ENCODE results near the gene MIXL1.
A peak's percentile ranks its signal among the peaks of the same experiment; 100 is the strongest.

Gene MIXL1

DNA sequence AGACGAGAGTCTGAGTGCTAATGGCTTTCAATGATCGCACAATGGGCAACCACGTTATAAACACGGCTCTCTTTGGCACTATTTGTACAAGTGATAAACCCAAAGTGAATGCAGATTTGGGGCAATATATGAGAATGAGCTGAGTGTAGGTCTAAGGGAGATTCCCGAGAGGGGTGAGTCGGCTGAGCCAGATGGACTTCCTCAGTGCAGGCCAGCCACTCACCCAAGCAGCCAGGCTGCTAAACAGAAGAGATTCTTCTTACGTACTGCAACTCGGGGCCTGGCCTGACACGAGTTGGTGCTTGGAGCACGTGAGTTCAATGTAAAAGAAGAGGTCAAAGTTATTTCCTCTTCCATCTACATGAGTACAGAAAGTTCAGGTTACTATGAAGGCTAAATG, 6.2 kb upstream of the MIXL1 start:
- Histone ChIP-seq H3K9me3 (ENCODE audit: control insufficient read depth, insufficient read depth, low read length) (no peaks in the 10 kb centered on the region), H3K4me1 (ENCODE audit: control insufficient read depth, insufficient read depth, low read length) (peaks cover 9% of the 10 kb centered on the region), H3K36me3 (ENCODE audit: control insufficient read depth, insufficient read depth, low read length) (no peaks in the 10 kb centered on the region), H3K27me3 (ENCODE audit: control insufficient read depth, insufficient read depth, low read length) (peaks cover 3% of the 10 kb centered on the region), H3K9ac (ENCODE audit: low read depth, low read length) (no peak overlapping the region), H3K4me3 (ENCODE audit: low read depth, low read length) (no peak overlapping the region)

DNA sequence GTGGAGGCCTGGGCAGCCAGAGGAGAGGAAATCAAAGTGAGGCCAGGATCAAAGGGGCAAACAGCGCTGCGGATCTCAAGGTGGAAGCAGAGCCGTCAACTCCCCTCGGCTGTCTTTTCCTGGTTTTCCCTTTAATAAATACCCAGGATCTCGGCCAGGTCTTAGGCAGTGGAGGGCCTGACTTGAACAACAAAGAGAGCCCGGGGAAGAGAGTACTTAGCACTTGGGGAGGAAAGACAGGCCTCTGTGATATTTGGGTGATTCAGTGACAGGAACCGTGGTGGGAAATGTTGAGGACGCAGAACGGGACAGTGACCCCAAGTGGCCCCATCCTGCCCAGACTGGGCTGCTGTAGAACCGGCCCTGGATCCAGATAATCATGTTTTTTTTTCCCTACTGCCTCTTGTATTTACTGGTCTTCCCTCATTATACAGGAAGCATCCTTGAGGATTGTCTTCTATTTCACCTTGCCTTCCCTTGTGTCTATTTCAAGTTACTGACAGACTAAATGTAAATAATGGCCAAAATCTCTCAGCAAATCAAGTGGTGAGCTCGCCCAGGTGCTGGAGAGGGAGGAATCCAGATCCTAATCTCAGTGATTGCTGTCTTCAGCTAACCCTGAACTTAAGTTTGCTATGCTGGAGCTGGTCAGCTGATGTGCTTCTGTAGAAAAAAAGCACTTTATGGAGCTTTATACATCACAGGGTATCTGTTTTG, 2.8 kb upstream of the MIXL1 start:
- Histone ChIP-seq H3K4me3 (ENCODE audit: low read depth, low read length) (no peak overlapping the region), H3K9ac (ENCODE audit: low read depth, low read length) (no peak overlapping the region), H3K27me3 (ENCODE audit: control insufficient read depth, insufficient read depth, low read length) (peaks cover 20% of the 10 kb centered on the region), H3K9me3 (ENCODE audit: control insufficient read depth, insufficient read depth, low read length) (no peaks in the 10 kb centered on the region), H3K4me1 (ENCODE audit: control insufficient read depth, insufficient read depth, low read length) (peaks cover 5% of the 10 kb centered on the region), H3K36me3 (ENCODE audit: control insufficient read depth, insufficient read depth, low read length) (no peaks in the 10 kb centered on the region)

DNA sequence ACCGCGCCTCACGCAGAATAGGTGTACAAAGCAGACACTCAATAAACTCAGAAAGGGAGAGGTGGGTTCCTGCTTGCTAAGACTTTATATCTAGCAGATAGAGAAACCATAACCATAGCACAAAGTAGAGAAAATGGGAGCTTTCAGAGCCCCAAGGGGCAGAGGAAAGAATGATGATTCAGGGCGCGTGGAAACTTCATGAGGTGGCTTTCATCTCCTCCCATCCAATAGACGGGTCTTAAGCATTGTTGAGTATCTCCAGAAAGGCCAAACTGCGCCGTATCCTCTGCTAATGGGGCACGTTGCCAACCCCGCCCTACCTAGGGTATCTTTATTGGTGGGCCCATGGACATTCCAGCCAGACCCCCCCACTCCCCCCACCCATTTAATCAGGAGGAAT, 778 bp upstream of the MIXL1 start:
- no peak overlapping the region for H3K9ac ChIP-seq (ENCODE audit: low read depth, low read length)

DNA sequence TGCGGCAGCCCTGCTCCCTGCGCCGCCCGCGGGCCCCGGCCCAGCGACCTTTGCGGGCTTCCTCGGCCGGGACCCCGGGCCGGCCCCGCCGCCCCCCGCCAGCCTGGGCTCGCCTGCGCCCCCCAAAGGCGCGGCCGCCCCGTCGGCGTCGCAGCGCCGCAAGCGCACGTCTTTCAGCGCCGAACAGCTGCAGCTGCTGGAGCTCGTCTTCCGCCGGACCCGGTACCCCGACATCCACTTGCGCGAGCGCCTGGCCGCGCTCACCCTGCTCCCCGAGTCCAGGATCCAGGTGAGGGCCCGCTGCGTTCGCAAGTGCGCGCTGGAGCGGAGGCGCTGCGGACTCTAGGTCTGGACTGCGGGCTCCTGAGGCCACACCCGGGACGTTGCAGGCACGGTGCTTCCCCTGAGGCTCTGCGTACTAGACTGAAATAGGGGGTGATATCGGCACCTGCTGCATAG, 351 bp downstream of the MIXL1 start:
- Histone ChIP-seq H3K27me3 (ENCODE audit: control insufficient read depth, insufficient read depth, low read length) (peaks cover 24% of the 10 kb centered on the region), H3K4me3 (ENCODE audit: low read depth, low read length) (peak overlapping the region; percentile 79), H3K4me1 (ENCODE audit: control insufficient read depth, insufficient read depth, low read length) (peaks cover 5% of the 10 kb centered on the region), H3K9ac (ENCODE audit: low read depth, low read length) (peak overlapping the region; percentile 54), H3K9me3 (ENCODE audit: control insufficient read depth, insufficient read depth, low read length) (no peaks in the 10 kb centered on the region), H3K36me3 (ENCODE audit: control insufficient read depth, insufficient read depth, low read length) (no peaks in the 10 kb centered on the region)

More for the DNA sequence above, 778 bp upstream of the MIXL1 start:
- no peaks in the 10 kb centered on the region for H3K9me3 ChIP-seq (ENCODE audit: control insufficient read depth, insufficient read depth, low read length)
- peaks cover 5% of the 10 kb centered on the region for H3K4me1 ChIP-seq (ENCODE audit: control insufficient read depth, insufficient read depth, low read length)
- no peaks in the 10 kb centered on the region for H3K36me3 ChIP-seq (ENCODE audit: control insufficient read depth, insufficient read depth, low read length)
- peak overlapping the region; percentile 45 for H3K4me3 ChIP-seq (ENCODE audit: low read depth, low read length)
- H3K27me3 ChIP-seq (ENCODE audit: control insufficient read depth, insufficient read depth, low read length), result peaks cover 24% of the 10 kb centered on the region

DNA sequence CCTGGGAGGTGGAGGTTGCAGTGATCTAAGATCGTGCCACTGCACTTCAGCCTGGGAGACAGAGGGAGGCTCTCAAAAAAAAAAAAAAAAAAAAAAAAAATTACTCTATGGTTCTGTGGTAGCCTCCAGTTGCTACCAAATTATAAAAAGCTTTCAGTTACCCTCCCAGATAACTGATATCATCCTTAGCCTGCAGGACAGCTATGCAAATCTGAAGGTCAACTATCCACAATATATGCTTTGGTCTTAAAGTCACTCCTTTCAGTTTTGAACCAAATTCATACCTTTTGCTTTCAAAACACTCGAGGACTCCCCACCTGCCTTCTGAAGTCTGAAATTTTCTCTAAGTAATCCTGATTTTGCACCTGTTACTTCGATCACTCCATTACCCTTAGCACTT, 3.1 kb downstream of the MIXL1 start:
- no peaks in the 10 kb centered on the region for H3K36me3 ChIP-seq (ENCODE audit: control insufficient read depth, insufficient read depth, low read length)
- H3K9ac ChIP-seq (ENCODE audit: low read depth, low read length), result no peak overlapping the region
- peaks cover 24% of the 10 kb centered on the region for H3K27me3 ChIP-seq (ENCODE audit: control insufficient read depth, insufficient read depth, low read length)

DNA sequence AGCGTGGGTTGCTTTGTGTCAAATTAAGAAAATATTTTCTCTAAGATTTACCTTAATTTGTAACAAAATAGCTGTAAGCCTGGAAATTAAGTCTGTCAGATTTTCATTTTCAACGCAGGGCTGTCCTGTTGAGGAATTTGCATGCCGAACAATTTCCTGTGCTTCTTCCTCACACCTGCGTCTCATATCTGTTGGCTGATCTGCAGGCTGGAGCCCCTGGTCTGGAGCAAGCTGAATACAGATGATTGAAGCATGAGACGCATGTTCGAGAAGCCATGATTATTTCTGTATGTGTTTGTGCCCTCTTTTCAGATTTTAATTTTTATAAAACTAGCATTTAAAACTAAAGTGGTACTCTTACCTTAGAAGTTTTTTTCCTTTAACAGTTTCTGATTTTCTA, 9.8 kb downstream of the MIXL1 start:
- Histone ChIP-seq H3K36me3 (ENCODE audit: control insufficient read depth, insufficient read depth, low read length) (no peaks in the 10 kb centered on the region), H3K4me1 (ENCODE audit: control insufficient read depth, insufficient read depth, low read length) (no peaks in the 10 kb centered on the region), H3K9me3 (ENCODE audit: control insufficient read depth, insufficient read depth, low read length) (no peaks in the 10 kb centered on the region), H3K9ac (ENCODE audit: low read depth, low read length) (no peak overlapping the region), H3K27me3 (ENCODE audit: control insufficient read depth, insufficient read depth, low read length) (no peaks in the 10 kb centered on the region), H3K4me3 (ENCODE audit: low read depth, low read length) (no peak overlapping the region)

More for the DNA sequence above, 3.1 kb downstream of the MIXL1 start:
- H3K4me3 ChIP-seq (ENCODE audit: low read depth, low read length), result no peak overlapping the region
- H3K9me3 ChIP-seq (ENCODE audit: control insufficient read depth, insufficient read depth, low read length), result no peaks in the 10 kb centered on the region
- no peaks in the 10 kb centered on the region for H3K4me1 ChIP-seq (ENCODE audit: control insufficient read depth, insufficient read depth, low read length)

DNA sequence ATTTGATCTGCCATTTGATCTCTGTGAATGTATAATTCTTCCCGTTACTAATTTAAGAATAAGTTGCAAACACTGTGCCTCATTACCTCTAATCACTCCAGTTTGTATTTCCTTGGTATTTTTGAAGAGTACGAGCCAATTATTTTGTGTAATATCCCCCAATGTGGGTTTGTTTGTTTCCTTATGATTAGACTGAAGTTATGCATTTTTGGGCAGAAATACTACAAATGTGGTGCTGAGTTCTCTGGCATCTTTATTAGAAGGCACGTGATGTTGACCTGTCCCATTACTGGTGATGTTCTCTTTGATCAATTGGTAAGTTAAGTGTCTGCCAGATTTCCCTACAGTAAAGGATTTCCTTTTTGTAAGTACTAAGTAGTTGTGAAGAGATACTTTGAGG, 10.3 kb downstream of the MIXL1 start:
- H3K4me3 ChIP-seq (ENCODE audit: low read depth, low read length), result no peak overlapping the region
- no peaks in the 10 kb centered on the region for H3K27me3 ChIP-seq (ENCODE audit: control insufficient read depth, insufficient read depth, low read length)
- H3K9me3 ChIP-seq (ENCODE audit: control insufficient read depth, insufficient read depth, low read length), result no peaks in the 10 kb centered on the region
- no peaks in the 10 kb centered on the region for H3K36me3 ChIP-seq (ENCODE audit: control insufficient read depth, insufficient read depth, low read length)
- no peak overlapping the region for H3K9ac ChIP-seq (ENCODE audit: low read depth, low read length)
- no peaks in the 10 kb centered on the region for H3K4me1 ChIP-seq (ENCODE audit: control insufficient read depth, insufficient read depth, low read length)

DNA sequence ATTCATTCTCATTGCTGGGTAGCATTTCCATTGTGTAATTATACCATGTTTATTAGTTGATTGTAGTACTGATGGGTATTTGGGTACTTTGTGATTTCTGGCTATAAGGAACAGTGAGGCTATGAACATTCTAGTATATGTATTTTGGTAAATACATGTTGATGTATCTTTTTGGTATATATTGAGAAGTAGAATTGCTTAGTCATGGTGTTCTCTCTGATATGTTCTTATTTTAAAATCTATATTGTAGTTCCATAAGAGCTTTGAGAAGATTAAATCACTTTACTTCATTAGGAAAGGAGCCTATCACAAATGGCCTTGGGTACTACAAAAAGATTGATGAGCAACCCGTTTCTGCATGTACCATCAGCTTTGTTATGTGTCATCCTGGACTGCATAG, 13.4 kb downstream of the MIXL1 start:
- Histone ChIP-seq H3K4me1 (ENCODE audit: control insufficient read depth, insufficient read depth, low read length) (no peaks in the 10 kb centered on the region), H3K27me3 (ENCODE audit: control insufficient read depth, insufficient read depth, low read length) (no peaks in the 10 kb centered on the region), H3K9me3 (ENCODE audit: control insufficient read depth, insufficient read depth, low read length) (no peaks in the 10 kb centered on the region), H3K36me3 (ENCODE audit: control insufficient read depth, insufficient read depth, low read length) (no peaks in the 10 kb centered on the region), H3K9ac (ENCODE audit: low read depth, low read length) (no peak overlapping the region), H3K4me3 (ENCODE audit: low read depth, low read length) (no peak overlapping the region)

DNA sequence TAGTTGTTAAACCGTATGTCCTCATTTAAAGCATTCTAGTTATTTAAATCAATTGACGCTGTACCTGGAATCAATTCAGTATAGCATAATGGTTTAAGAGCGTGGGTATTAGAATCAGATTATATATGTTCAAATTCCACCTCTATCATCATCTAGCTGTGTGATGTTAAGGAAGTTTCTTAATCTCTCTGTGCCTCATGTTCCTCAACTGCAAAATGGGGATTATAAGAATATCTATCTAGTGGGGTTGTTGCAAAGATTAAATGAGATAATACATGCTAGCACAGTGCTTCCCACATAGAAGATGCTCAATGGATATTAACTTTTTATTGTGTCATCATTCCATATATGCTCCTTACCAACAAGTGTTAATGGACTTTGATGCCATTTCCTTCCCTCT, 16.0 kb downstream of the MIXL1 start:
- Histone ChIP-seq H3K9ac (ENCODE audit: low read depth, low read length) (no peak overlapping the region), H3K4me1 (ENCODE audit: control insufficient read depth, insufficient read depth, low read length) (no peaks in the 10 kb centered on the region), H3K36me3 (ENCODE audit: control insufficient read depth, insufficient read depth, low read length) (no peaks in the 10 kb centered on the region), H3K4me3 (ENCODE audit: low read depth, low read length) (no peak overlapping the region), H3K9me3 (ENCODE audit: control insufficient read depth, insufficient read depth, low read length) (no peaks in the 10 kb centered on the region), H3K27me3 (ENCODE audit: control insufficient read depth, insufficient read depth, low read length) (no peaks in the 10 kb centered on the region)

DNA sequence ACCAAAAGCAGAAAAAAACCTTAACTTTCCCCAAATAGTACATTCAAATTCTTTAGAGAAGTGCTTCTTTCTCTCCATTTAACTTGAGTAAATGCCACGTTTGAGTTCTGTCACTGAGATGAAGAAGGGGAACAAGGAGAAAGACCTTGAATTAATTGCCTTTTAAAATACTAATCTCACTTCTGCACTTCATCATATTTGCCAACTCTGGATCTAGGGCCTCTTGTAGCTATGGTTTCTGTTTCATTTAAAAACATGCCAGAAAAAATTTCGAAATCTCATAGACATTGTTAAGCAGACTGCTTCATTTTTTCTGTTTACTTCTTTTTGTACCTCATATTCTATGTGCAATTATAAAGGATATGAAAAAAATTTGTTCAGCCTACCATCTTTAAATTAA, 24.6 kb downstream of the MIXL1 start:
- Histone ChIP-seq H3K27me3 (ENCODE audit: control insufficient read depth, insufficient read depth, low read length) (no peaks in the 10 kb centered on the region), H3K4me1 (ENCODE audit: control insufficient read depth, insufficient read depth, low read length) (no peaks in the 10 kb centered on the region), H3K9me3 (ENCODE audit: control insufficient read depth, insufficient read depth, low read length) (no peaks in the 10 kb centered on the region), H3K36me3 (ENCODE audit: control insufficient read depth, insufficient read depth, low read length) (no peaks in the 10 kb centered on the region), H3K4me3 (ENCODE audit: low read depth, low read length) (no peak overlapping the region), H3K9ac (ENCODE audit: low read depth, low read length) (no peak overlapping the region)

DNA sequence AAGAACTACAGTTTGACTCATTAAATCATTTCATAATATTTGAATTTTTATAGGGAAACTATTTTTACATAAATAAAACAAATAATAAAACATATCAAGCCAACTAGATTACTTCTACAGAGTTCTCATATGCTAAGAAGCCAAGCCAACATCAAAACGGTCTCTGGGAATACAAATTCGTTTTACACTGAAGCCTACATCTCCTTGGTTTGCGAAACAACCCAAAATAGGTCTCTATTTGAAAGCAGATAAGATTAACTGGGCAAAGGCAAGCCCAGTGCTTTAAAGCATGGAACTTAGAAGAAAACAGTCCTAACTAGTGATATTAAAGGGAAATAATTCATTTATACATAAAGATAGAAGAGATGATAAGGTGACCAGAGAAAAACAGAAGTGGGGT, 25.3 kb downstream of the MIXL1 start:
- no peaks in the 10 kb centered on the region for H3K27me3 ChIP-seq (ENCODE audit: control insufficient read depth, insufficient read depth, low read length)
- no peaks in the 10 kb centered on the region for H3K4me1 ChIP-seq (ENCODE audit: control insufficient read depth, insufficient read depth, low read length)
- H3K9me3 ChIP-seq (ENCODE audit: control insufficient read depth, insufficient read depth, low read length), result no peaks in the 10 kb centered on the region
- no peak overlapping the region for H3K4me3 ChIP-seq (ENCODE audit: low read depth, low read length)
- no peaks in the 10 kb centered on the region for H3K36me3 ChIP-seq (ENCODE audit: control insufficient read depth, insufficient read depth, low read length)
- H3K9ac ChIP-seq (ENCODE audit: low read depth, low read length), result no peak overlapping the region

DNA sequence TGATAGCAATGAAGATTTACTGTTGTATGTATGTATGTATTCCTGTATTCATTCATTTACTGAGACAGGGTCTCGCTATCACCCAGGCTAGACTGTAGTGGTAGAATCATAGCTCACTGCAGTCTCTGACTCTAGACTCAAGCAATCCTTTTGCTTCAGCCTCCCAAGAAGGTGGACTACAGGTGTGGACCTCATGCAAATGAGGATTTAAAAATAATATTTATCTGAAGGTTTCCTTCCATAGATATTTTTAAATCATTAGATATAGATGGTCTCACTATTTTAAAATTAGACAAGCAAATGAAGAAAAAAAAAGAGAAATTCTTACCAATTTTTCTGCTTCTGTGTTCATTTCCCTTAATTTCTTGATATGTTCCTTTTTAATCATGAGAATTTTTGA, 27.0 kb downstream of the MIXL1 start:
- Histone ChIP-seq H3K4me1 (ENCODE audit: control insufficient read depth, insufficient read depth, low read length) (no peaks in the 10 kb centered on the region), H3K9me3 (ENCODE audit: control insufficient read depth, insufficient read depth, low read length) (no peaks in the 10 kb centered on the region), H3K27me3 (ENCODE audit: control insufficient read depth, insufficient read depth, low read length) (no peaks in the 10 kb centered on the region), H3K4me3 (ENCODE audit: low read depth, low read length) (no peak overlapping the region), H3K36me3 (ENCODE audit: control insufficient read depth, insufficient read depth, low read length) (no peaks in the 10 kb centered on the region), H3K9ac (ENCODE audit: low read depth, low read length) (no peak overlapping the region)
